Psoas muscle (tissue), 8 donors: ENCODE results near the gene MBD3. TPM values are rescaled to one million over a fixed set of nuclear protein-coding genes. Genes with fewer than 3 reads are reported as not detected.

Experiments used
- ATAC-seq, 4 donors: fragments of 200-7000 bp; cut with Tn5 transposase; one replicate each; pipeline ENCODE4 v1.9.1; 2020; ENCODE audit warnings: moderate library complexity in 3 of 4, mild to moderate bottlenecking in 2 of 4
- DNase-seq, 2 donors: peaks; one replicate each; pipeline ENCODE4 v3.0.0-alpha.2; 2020
- H3K27ac ChIP-seq: fragments of 200-600 bp; one replicate; pipeline ENCODE4 v1.8.0; 2022
- H3K27me3 ChIP-seq, 3 donors: fragments of 200-600 bp in 1 of 3; one replicate each; pipeline versions ENCODE4 v1.6.1 to v1.8.0; 2013 to 2022; ENCODE audit warnings: low read length in 2 of 3, mild to moderate bottlenecking in 2 of 3, moderate library complexity in 1 of 3; ENCODE audit not compliant: insufficient read depth in 3 of 3
- H3K36me3 ChIP-seq, 2 donors: fragments of 200-600 bp in 1 of 2; one replicate each; pipeline versions ENCODE4 v1.6.1 to v1.8.0; 2013 to 2022; ENCODE audit warnings: low read depth in 1 of 2, mild to moderate bottlenecking in 1 of 2, moderate library complexity in 1 of 2; ENCODE audit not compliant: insufficient read depth in 1 of 2
- H3K4me1 ChIP-seq: fragments of 200-600 bp; one replicate; pipeline ENCODE4 v1.8.0; 2022
- H3K4me3 ChIP-seq: fragments of 200-600 bp; one replicate; pipeline ENCODE4 v1.8.0; 2022; ENCODE audit warnings: mild to moderate bottlenecking
- H3K9me3 ChIP-seq: fragments of 200-600 bp; one replicate; pipeline ENCODE4 v1.8.0; 2022
- CTCF ChIP-seq: fragments of 200-600 bp; IDR thresholded peaks from one replicate; pipeline ENCODE4 v1.8.0; 2022; ENCODE audit warnings: antibody characterized with exemption
- WGBS, 3 donors: extraction: QIAGEN DNeasy Blood & Tissue Kit; methylation state at CpG; one replicate each; pipeline versions ENCODE4 v1.1.6 to v1.1.7; 2013; 5-methylcytosine and 5-hydroxymethylcytosine counted together
- intact Hi-C, 2 donors: fragments of 100-400 bp; cut with DNase I; formaldehyde crosslinking; loops; one replicate each; pipeline versions ENCODE4 v1.11.0 to v1.14.2; 2022
- polyA plus RNA-seq, 3 donors: library from polyadenylated mRNA; stranded (reverse); fragments of 200-250 nt; gene quantifications; one replicate each; pipeline ENCODE4 v1.2.3, GENCODE V29; 2013
- total RNA-seq, 4 donors: library from RNA; stranded (reverse); fragmentation: NEBNext Ultra II Directional in 2 of 4; extraction: Animal tissue kit (Norgen Biotek cat#: 25700) in 2 of 4; gene quantifications; one replicate each; pipeline versions ENCODE4 v1.2.1 to v1.2.4, GENCODE V29; 2021 to 2023
- donor health status: healthy with polysubstance abuse.
- donor health status: DM: no; HTN: no; CAD: no; lungs with moderate emphysema.
- donor health status: Bipolar disorder and iron deficiency.
- donor health status: healthy.
- donor health status: DM: yes; HTN: yes; CAD: no.
- donor health status: DM: no; HTN: no; CAD: no.
- donor health status: DM: no; HTN: no; CAD: no.
- donor health status: DM: yes; HTN: yes; CAD: no.

MBD3 gene
- total and polyA plus RNA-seq, 7 donors, result 44.1 to 137 (median 83.6) TPM

GRCh38 chr19:1626417-1627010, 33.8 kb upstream of the MBD3 start:
- intact Hi-C loops, result no loop called here
- no peak for TF ChIP-seq CTCF
- H3K27ac ChIP-seq, result no peak overlapping the region
- DNase-seq (no peak), ATAC-seq (no peak)
- WGBS, 3 donors, result 87 to 93% (median 91%) methylated on average over 32 of the region's 32 CpGs
- H3K9me3 ChIP-seq, result no peaks in the 10 kb centered on the region
- H3K27me3 ChIP-seq, result no peaks in the 10 kb centered on the region
- H3K4me3 ChIP-seq, result no peak overlapping the region
- peaks cover 0 to 25% of the 10 kb centered on the region in 2 donors for H3K36me3 ChIP-seq
- no peaks in the 10 kb centered on the region for H3K4me1 ChIP-seq

- peak; percentile 50 for TF ChIP-seq CTCF
- peak in 1 of 2 donors; percentile 69 for DNase-seq
- H3K4me3 ChIP-seq, result no peak overlapping the region
- 70 to 78% (median 71%) methylated on average over 23 of the region's 23 CpGs for WGBS, 3 donors
- peaks cover 0 to 32% of the 10 kb centered on the region in 2 donors for H3K36me3 ChIP-seq
- no peaks in the 10 kb centered on the region for H3K27me3 ChIP-seq
- no peaks in the 10 kb centered on the region for H3K9me3 ChIP-seq
- H3K27ac ChIP-seq, result no peak overlapping the region
- H3K4me1 ChIP-seq, result no peaks in the 10 kb centered on the region
- ATAC-seq, result peak in 3 of 4 donors; percentile 32 to 65 (median 60)
- intact Hi-C loops, result no loop called here
Observed at GRCh38 chr19:1624458-1624857, 31.8 kb upstream of the MBD3 start.

- intact Hi-C loops, result no loop called here
- no peaks in the 10 kb centered on the region for H3K4me1 ChIP-seq
- peaks cover 0 to 42% of the 10 kb centered on the region in 2 donors for H3K36me3 ChIP-seq
- no peak overlapping the region for H3K4me3 ChIP-seq
- no peaks in the 10 kb centered on the region for H3K27me3 ChIP-seq
- H3K27ac ChIP-seq, result no peak overlapping the region
- no peak for TF ChIP-seq CTCF
- no peaks in the 10 kb centered on the region for H3K9me3 ChIP-seq
- WGBS, 3 donors, result 86 to 97% (median 95%) methylated on average over 5 of the region's 5 CpGs
- DNase-seq (no peak), ATAC-seq (no peak)
Observed at GRCh38 chr19:1622541-1622940, 29.9 kb upstream of the MBD3 start.

- Histone ChIP-seq H3K27ac (no peak overlapping the region), H3K4me1 (no peaks in the 10 kb centered on the region), H3K36me3 (peaks cover 0 to 46% of the 10 kb centered on the region in 2 donors), H3K9me3 (no peaks in the 10 kb centered on the region), H3K4me3 (no peak overlapping the region), H3K27me3 (no peaks in the 10 kb centered on the region)
- intact Hi-C loops, result no loop called here
- no peak for TF ChIP-seq CTCF
- DNase-seq (peak in 1 of 2 donors; percentile 29), ATAC-seq (no peak)
- 92 to 98% (median 92%) methylated on average over 17 to 23 of the region's 23 CpGs for WGBS, 3 donors
Observed at GRCh38 chr19:1622007-1622406, 29.3 kb upstream of the MBD3 start.

- Histone ChIP-seq H3K27ac (no peak overlapping the region), H3K4me1 (no peaks in the 10 kb centered on the region), H3K9me3 (no peaks in the 10 kb centered on the region), H3K36me3 (peaks cover 0 to 44% of the 10 kb centered on the region in 2 donors), H3K4me3 (no peak overlapping the region), H3K27me3 (no peaks in the 10 kb centered on the region)
- TF ChIP-seq CTCF, result no peak
- intact Hi-C loops, result no loop called here
- 91 to 96% (median 93%) methylated on average over 19 to 23 of the region's 23 CpGs for WGBS, 3 donors
- ATAC-seq (no peak), DNase-seq (peak in 1 of 2 donors; percentile 35)
Observed at GRCh38 chr19:1621574-1621973, 28.9 kb upstream of the MBD3 start.
